Measurements from ENCODE around the gene MXI1. TPM values are rescaled to one million over a fixed set of nuclear protein-coding genes. Genes with fewer than 3 reads are reported as not detected.
A peak's percentile ranks its signal among the peaks of the same experiment; 100 is the strongest.

MXI1 gene
- total and polyA plus RNA-seq, 7 donors, result 52.2 to 148 (median 92.0) TPM

GRCh38 chr10:110226926-110227641, 19.7 kb downstream of the MXI1 start:
- no peaks in the 10 kb centered on the region for H3K9me3 ChIP-seq
- DNase-seq, result peak; percentile 85
- TF ChIP-seq CTCF (IDR thresholded peaks at IDR 0.05) (no peak), POLR2AphosphoS5 (IDR thresholded peaks at IDR 0.05) (peak in 2 of 4 donors; percentile 44 to 55)
- peaks cover 0 to 45% (median 41%) of the 10 kb centered on the region in 4 donors for H3K4me1 ChIP-seq
- H3K4me3 ChIP-seq, result peak overlapping the region; percentile 76 to 87 (median 83)
- H3K27ac ChIP-seq, result peak overlapping the region; percentile 92 to 98 (median 96)
- intact Hi-C loops (cut with DNase I), result loop anchor here (1.0 to 10.0 kb wide), 6 partner anchors 18 to 345 kb away; partner anchors contain the start of genes DUSP5 and SMC3
- 1% methylated on average over 71 of the region's 71 CpGs for WGBS, 2 donors
- no peaks in the 10 kb centered on the region for H3K27me3 ChIP-seq
- peaks cover 0 to 26% (median 0%) of the 10 kb centered on the region in 4 donors for H3K36me3 ChIP-seq

DNA sequence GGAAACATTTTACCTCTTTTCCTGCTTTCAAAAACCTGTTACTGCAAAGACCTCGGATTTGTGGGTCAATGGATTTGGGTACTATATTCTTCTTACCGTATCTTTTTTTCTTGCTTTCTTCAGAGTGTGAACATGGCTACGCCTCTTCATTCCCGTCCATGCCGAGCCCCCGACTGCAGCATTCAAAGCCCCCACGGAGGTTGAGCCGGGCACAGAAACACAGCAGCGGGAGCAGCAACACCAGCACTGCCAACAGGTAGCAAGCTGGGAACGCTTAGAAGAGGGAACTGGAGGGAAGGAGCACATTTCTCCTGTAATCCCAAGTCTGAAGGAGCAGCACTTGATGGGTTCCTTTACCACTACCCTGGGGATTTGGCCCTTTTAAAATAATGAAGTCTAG, 20.7 kb downstream of the MXI1 start:
- Histone ChIP-seq H3K36me3 (peaks cover 0 to 26% (median 0%) of the 10 kb centered on the region in 4 donors), H3K27me3 (no peaks in the 10 kb centered on the region), H3K9me3 (no peaks in the 10 kb centered on the region), H3K4me3 (peak overlapping the region in 2 of 4 donors; percentile 86 to 87), H3K4me1 (peaks cover 0 to 46% (median 35%) of the 10 kb centered on the region in 4 donors), H3K27ac (peak overlapping the region; percentile 92 to 98 (median 96))
- no peak for DNase-seq
- WGBS, 2 donors, result 90 to 94% methylated on average over 10 of the region's 10 CpGs
- TF ChIP-seq EP300 (IDR thresholded peaks at IDR 0.05) (no peak), POLR2A (IDR thresholded peaks at IDR 0.05) (no peak), POLR2AphosphoS5 (IDR thresholded peaks at IDR 0.05) (no peak), CTCF (IDR thresholded peaks at IDR 0.05) (no peak)
- intact Hi-C loops (cut with DNase I), result loop anchor here (5.0 to 10.0 kb wide), 4 partner anchors 49 to 346 kb away; partner anchors contain the start of genes DUSP5 and SMC3

GRCh38 chr10:110229155-110229554, 21.8 kb downstream of the MXI1 start:
- peaks cover 0 to 26% (median 0%) of the 10 kb centered on the region in 4 donors for H3K36me3 ChIP-seq
- TF ChIP-seq EP300 (IDR thresholded peaks at IDR 0.05), result no peak
- no peak for TF ChIP-seq POLR2A (IDR thresholded peaks at IDR 0.05)
- TF ChIP-seq CTCF (IDR thresholded peaks at IDR 0.05), result no peak
- no peak for TF ChIP-seq POLR2AphosphoS5 (IDR thresholded peaks at IDR 0.05)
- no peak overlapping the region for H3K4me3 ChIP-seq
- peaks cover 0 to 57% (median 35%) of the 10 kb centered on the region in 4 donors for H3K4me1 ChIP-seq
- intact Hi-C loops (cut with DNase I), result loop anchor here (5.0 to 10.0 kb wide), 4 partner anchors 48 to 347 kb away; partner anchors contain the start of genes DUSP5 and SMC3
- 96 to 97% methylated on average over 1 of the region's 1 CpG for WGBS, 2 donors
- no peaks in the 10 kb centered on the region for H3K9me3 ChIP-seq
- H3K27ac ChIP-seq, result peak overlapping the region in 3 of 4 donors; percentile 17 to 98 (median 96)
- no peak for DNase-seq
- H3K27me3 ChIP-seq, result no peaks in the 10 kb centered on the region

DNA sequence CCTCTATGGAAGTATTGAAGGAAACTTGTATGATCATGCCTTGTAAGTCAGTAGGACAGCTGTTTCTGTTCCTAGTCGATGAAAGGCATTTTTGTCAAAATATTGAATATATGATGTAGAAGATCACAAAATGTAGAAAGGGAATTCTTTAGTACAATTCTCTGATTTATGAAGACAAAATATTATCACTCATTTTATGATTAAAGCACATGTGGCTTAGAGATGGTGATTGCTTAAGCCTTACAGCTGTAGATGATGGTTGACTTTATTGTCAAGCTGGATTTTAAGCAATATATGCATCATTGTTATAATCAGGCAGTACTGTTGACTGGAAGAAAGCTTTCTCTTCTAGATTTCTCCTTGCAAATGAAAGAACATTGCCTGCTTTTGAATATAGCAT, 26.4 kb downstream of the MXI1 start:
- no peak overlapping the region for H3K4me3 ChIP-seq
- DNase-seq, result no peak
- TF ChIP-seq POLR2AphosphoS5 (IDR thresholded peaks at IDR 0.05), result no peak
- no peak for TF ChIP-seq CTCF (IDR thresholded peaks at IDR 0.05)
- TF ChIP-seq EP300 (IDR thresholded peaks at IDR 0.05), result no peak
- TF ChIP-seq POLR2A (IDR thresholded peaks at IDR 0.05), result no peak
- no peaks in the 10 kb centered on the region for H3K27me3 ChIP-seq
- H3K27ac ChIP-seq, result no peak overlapping the region
- peaks cover 0 to 36% (median 16%) of the 10 kb centered on the region in 4 donors for H3K4me1 ChIP-seq
- peaks cover 0 to 25% (median 0%) of the 10 kb centered on the region in 4 donors for H3K36me3 ChIP-seq
- H3K9me3 ChIP-seq, result no peaks in the 10 kb centered on the region
- intact Hi-C loops (cut with DNase I), result no loop called here
- WGBS, 2 donors, result 75 to 82% methylated on average over 1 of the region's 1 CpG

All from sigmoid colon (tissue), 7 donors.